ENCODE data around the gene ISG15.

The ISG15 gene

GRCh38 chr1:1019122-1019999 lies 6.1 kb downstream of the ISG15 start:
- TF ChIP-seq CTCF (IDR thresholded peaks at IDR 0.05; ENCODE audit: low read length, missing control alignments): peak; percentile 14
- DNase-seq (ENCODE audit: low read depth): peak; percentile 86
- peak overlapping the region; percentile 49 for H3K4me3 ChIP-seq (replicated peaks; ENCODE audit: low read depth, low read length)

DNA sequence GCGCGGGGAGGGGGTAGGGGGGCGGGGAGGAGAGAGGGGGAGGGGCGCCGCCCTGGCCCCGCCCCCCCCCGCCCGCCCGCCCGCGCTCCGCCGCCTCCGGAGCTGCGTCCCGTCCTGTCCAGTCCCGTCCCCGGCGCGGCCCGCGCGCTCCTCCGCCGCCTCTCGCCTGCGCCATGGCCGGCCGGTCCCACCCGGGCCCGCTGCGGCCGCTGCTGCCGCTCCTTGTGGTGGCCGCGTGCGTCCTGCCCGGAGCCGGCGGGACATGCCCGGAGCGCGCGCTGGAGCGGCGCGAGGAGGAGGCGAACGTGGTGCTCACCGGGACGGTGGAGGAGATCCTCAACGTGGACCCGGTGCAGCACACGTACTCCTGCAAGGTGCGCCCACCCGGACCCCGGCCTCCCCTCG lies 6.7 kb downstream of the ISG15 start, which contains the start of gene AGRN:
Gene AGRN (plus strand): TSS at position 121 of the 405 bp plus-strand sequence. CDS start 53 bp downstream, at position 174.
- H3K4me3 ChIP-seq (replicated peaks; ENCODE audit: low read depth, low read length): peak within 1 kb of the TSS; percentile 51
- no peak for DNase-seq (ENCODE audit: low read depth)
- no peak for TF ChIP-seq CTCF (IDR thresholded peaks at IDR 0.05; ENCODE audit: low read length, missing control alignments)

DNA sequence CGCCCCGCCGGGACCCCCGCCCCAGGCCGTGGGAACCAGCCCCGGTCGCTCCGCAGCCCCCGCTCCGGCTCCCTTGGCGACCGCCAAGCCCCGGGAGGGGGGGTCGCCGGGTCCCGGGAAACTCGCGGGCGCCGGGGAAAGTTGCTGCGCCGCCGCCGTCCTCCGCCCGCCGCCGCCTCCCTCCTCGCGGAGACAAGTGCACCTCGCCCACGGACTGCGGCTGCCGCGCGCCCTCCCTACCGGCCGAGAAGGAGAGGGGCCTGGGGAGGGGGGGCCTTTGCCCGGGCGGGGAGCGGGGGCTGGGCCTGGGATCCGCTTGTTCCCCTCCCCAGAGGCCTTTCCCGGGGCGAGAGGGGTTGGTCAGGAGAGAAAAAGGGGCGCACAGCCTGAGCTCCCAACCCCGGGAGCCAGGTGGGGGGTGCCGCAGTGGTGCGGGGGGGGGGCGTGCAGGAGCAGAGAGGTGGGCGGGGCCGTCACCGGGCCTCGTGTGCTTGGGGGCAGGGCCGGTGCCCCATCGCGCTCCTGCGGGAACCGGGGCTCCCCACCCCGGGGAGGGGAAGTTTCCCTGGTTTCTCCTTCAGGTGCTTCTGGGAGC lies 7.2 kb downstream of the ISG15 start:
- peak overlapping the region; percentile 51 for H3K4me3 ChIP-seq (replicated peaks; ENCODE audit: low read depth, low read length)
- no peak for TF ChIP-seq CTCF (IDR thresholded peaks at IDR 0.05; ENCODE audit: low read length, missing control alignments)
- DNase-seq (ENCODE audit: low read depth): no peak

DNA sequence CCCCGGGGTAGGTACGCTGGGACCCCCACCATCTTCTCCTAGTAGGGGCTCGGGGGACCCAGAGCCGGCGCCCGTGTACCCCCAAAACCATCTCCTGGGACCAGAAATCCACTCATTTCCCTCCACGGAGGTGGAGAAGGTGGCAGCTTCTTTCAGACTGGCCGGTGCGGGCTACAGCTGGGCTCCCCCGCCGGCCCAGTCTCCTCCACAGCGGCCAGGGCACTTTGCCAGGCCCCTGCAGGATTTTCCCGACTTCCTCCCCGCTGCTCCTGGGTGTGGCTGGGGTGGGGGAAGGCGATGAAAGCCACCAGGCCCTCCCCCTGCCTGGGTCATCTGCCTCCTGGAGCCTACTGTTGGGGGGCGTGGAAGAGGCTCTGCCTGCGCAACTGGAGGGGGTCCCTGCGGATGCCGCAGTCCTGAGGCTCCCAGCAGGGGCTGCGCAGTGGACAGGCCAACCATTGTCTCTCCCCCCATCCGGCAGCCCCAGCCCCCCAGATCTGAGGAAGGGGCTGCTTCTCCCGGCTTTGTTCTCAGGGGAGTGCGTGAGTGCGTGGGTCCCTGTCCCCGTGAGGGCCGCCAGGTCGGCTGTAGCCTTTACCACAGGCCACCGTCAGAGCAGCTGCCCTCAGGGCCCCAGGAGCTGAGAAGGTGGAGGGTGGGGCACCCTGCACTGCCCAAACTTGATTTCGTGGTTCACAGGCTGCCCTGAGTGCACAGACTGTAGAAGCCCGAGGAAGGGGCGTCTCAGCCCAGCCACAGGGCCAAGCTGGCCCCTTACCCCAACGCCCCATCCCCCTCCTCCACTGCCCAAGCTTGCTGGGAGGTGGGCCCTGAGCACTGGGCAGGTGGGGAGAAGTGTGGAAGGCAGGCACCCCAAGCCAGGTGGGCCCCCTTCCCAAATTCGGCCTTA lies 8.0 kb downstream of the ISG15 start:
- TF ChIP-seq CTCF (IDR thresholded peaks at IDR 0.05; ENCODE audit: low read length, missing control alignments): no peak
- DNase-seq (ENCODE audit: low read depth): peak; percentile 71
- H3K4me3 ChIP-seq (replicated peaks; ENCODE audit: low read depth, low read length): peak overlapping the region; percentile 51

DNA sequence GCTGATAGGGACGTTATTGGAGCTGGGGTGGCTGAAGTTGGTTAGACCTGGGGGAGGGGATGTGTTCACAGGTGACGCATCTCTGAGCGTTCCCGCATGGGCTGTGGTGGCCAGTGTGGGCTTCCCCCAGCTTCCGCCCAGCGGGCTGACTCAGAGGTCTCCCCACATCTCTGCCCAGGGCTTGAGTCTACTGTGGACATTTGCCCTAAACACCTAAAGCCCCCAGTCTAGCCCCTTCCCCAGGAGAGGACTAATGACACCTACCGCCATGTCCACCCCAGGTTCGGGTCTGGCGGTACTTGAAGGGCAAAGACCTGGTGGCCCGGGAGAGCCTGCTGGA lies 8.6 kb downstream of the ISG15 start:
- TF ChIP-seq CTCF (IDR thresholded peaks at IDR 0.05; ENCODE audit: low read length, missing control alignments): no peak
- DNase-seq (ENCODE audit: low read depth): no peak
- H3K4me3 ChIP-seq (replicated peaks; ENCODE audit: low read depth, low read length): no peak overlapping the region

- no peak for TF ChIP-seq CTCF (IDR thresholded peaks at IDR 0.05; ENCODE audit: low read length, missing control alignments)
- DNase-seq (ENCODE audit: low read depth): no peak
- no peak overlapping the region for H3K4me3 ChIP-seq (replicated peaks; ENCODE audit: low read depth, low read length)
These were observed 9.2 kb downstream of the ISG15 start for GRCh38 chr1:1022302-1023009.

All from fibroblast of pulmonary artery (primary cell).